ENCODE measurements around the gene CAMK1D. TPM values are rescaled to one million over a fixed set of nuclear protein-coding genes. Genes with fewer than 3 reads are reported as not detected.

CAMK1D gene
- total RNA-seq, 1 donor from 2014 or later, result 7.6 TPM

- Mint-ChIP-seq H3K9me3 (no peaks in the 10 kb centered on the region), H3K27ac (no peak overlapping the region), H3K4me1 (no peaks in the 10 kb centered on the region), H3K27me3 (ENCODE audit: low read depth) (peaks cover 18% of the 10 kb centered on the region), H3K36me3 (no peaks in the 10 kb centered on the region), H3K4me3 (no peak overlapping the region)
- no peak for DNase-seq (ENCODE audit: low spot score in 2 of 2, unreplicated experiment in 2 of 2)
- no peak for TF ChIP-seq CTCF (IDR thresholded peaks at IDR 0.05; ENCODE audit: unreplicated experiment)
Observed at GRCh38 chr10:12642036-12642435, 292.7 kb downstream of the CAMK1D start.

- TF ChIP-seq CTCF (IDR thresholded peaks at IDR 0.05; ENCODE audit: unreplicated experiment), result no peak
- no peaks in the 10 kb centered on the region for H3K36me3 Mint-ChIP-seq
- no peak for DNase-seq (ENCODE audit: low spot score in 2 of 2, unreplicated experiment in 2 of 2)
- H3K4me3 Mint-ChIP-seq, result no peak overlapping the region
- H3K4me1 Mint-ChIP-seq, result no peaks in the 10 kb centered on the region
- H3K9me3 Mint-ChIP-seq, result no peaks in the 10 kb centered on the region
- no peak overlapping the region for H3K27ac Mint-ChIP-seq
- H3K27me3 Mint-ChIP-seq (ENCODE audit: low read depth), result peaks cover 16% of the 10 kb centered on the region
Observed at GRCh38 chr10:12643279-12643678, 293.9 kb downstream of the CAMK1D start.

GRCh38 chr10:12644380-12645144, 295.2 kb downstream of the CAMK1D start:
- no peak for DNase-seq (ENCODE audit: low spot score in 2 of 2, unreplicated experiment in 2 of 2)
- Mint-ChIP-seq H3K36me3 (no peaks in the 10 kb centered on the region), H3K27me3 (ENCODE audit: low read depth) (peaks cover 11% of the 10 kb centered on the region), H3K9me3 (no peaks in the 10 kb centered on the region), H3K4me1 (no peaks in the 10 kb centered on the region), H3K27ac (no peak overlapping the region), H3K4me3 (no peak overlapping the region)
- no peak for TF ChIP-seq CTCF (IDR thresholded peaks at IDR 0.05; ENCODE audit: unreplicated experiment)

GRCh38 chr10:12645449-12645848, 296.1 kb downstream of the CAMK1D start:
- Mint-ChIP-seq H3K27ac (no peak overlapping the region), H3K36me3 (no peaks in the 10 kb centered on the region), H3K4me3 (no peak overlapping the region), H3K27me3 (ENCODE audit: low read depth) (peaks cover 14% of the 10 kb centered on the region), H3K9me3 (no peaks in the 10 kb centered on the region), H3K4me1 (no peaks in the 10 kb centered on the region)
- no peak for TF ChIP-seq CTCF (IDR thresholded peaks at IDR 0.05; ENCODE audit: unreplicated experiment)
- DNase-seq (ENCODE audit: low spot score in 2 of 2, unreplicated experiment in 2 of 2), result no peak

GRCh38 chr10:12649012-12649584, 299.8 kb downstream of the CAMK1D start:
- H3K27ac Mint-ChIP-seq, result no peak overlapping the region
- DNase-seq (ENCODE audit: low spot score in 2 of 2, unreplicated experiment in 2 of 2), result no peak
- H3K4me3 Mint-ChIP-seq, result no peak overlapping the region
- H3K36me3 Mint-ChIP-seq, result no peaks in the 10 kb centered on the region
- H3K9me3 Mint-ChIP-seq, result peaks cover 8% of the 10 kb centered on the region
- peaks cover 18% of the 10 kb centered on the region for H3K27me3 Mint-ChIP-seq (ENCODE audit: low read depth)
- H3K4me1 Mint-ChIP-seq, result no peaks in the 10 kb centered on the region
- TF ChIP-seq CTCF (IDR thresholded peaks at IDR 0.05; ENCODE audit: unreplicated experiment), result no peak

Measured in mesothelial cell of epicardium (in vitro differentiated cells).